HG02852 (cell line): ENCODE results near the gene CCBE1.
"Not testable (repeated sequence)": the region's sequence is repeated elsewhere in the genome, so short reads cannot be mapped to it uniquely, and the experiment has no call there.

Experiments
- ATAC-seq: cut with Tn5 transposase; IDR thresholded peaks from one replicate; pipeline ENCODE4 v1.9.1; 2021; ENCODE audit warnings: mild to moderate bottlenecking, moderate library complexity; ENCODE audit not compliant: unreplicated experiment

Gene CCBE1

GRCh38 chr18:59697236-59697932 is at the start of gene CCBE1:
CCBE1 (minus strand) TSS chr18:59697423.
- ATAC-seq, result no peak

- ATAC-seq, result no peak
These were observed 47.1 kb upstream of the CCBE1 start for GRCh38 chr18:59744271-59744721.

- ATAC-seq, result no peak
These were observed 46.3 kb upstream of the CCBE1 start for GRCh38 chr18:59743566-59743965.

- ATAC-seq, result no peak
These were observed 45.3 kb upstream of the CCBE1 start for GRCh38 chr18:59742325-59743111.

GRCh38 chr18:59740141-59740540 is 42.9 kb upstream of the CCBE1 start:
- no peak for ATAC-seq

- ATAC-seq, result no peak
These were observed 40.6 kb upstream of the CCBE1 start for GRCh38 chr18:59737776-59738300.

- ATAC-seq, result not testable (repeated sequence)
These were observed 40.1 kb upstream of the CCBE1 start for GRCh38 chr18:59737335-59737734.

GRCh38 chr18:59736061-59736460 is 38.8 kb upstream of the CCBE1 start:
- no peak for ATAC-seq

- ATAC-seq, result no peak
These were observed 38.1 kb upstream of the CCBE1 start for GRCh38 chr18:59735269-59735860.

GRCh38 chr18:59733421-59733820 is 36.2 kb upstream of the CCBE1 start:
- ATAC-seq, result no peak

- ATAC-seq, result no peak
These were observed 33.7 kb upstream of the CCBE1 start for GRCh38 chr18:59730896-59731295.

GRCh38 chr18:59729781-59730180 is 32.6 kb upstream of the CCBE1 start:
- ATAC-seq, result no peak

- ATAC-seq, result no peak
These were observed 31.6 kb upstream of the CCBE1 start for GRCh38 chr18:59728816-59729215.

- ATAC-seq, result no peak
These were observed 27.9 kb upstream of the CCBE1 start for GRCh38 chr18:59725142-59725541.

GRCh38 chr18:59724103-59724502 is 26.9 kb upstream of the CCBE1 start:
- no peak for ATAC-seq

- no peak for ATAC-seq
These were observed 24.7 kb upstream of the CCBE1 start for GRCh38 chr18:59721931-59722330.

GRCh38 chr18:59721211-59721610 is 24.0 kb upstream of the CCBE1 start:
- no peak for ATAC-seq

- no peak for ATAC-seq
These were observed 22.4 kb upstream of the CCBE1 start for GRCh38 chr18:59719544-59720181.

- no peak for ATAC-seq
These were observed 21.4 kb upstream of the CCBE1 start for GRCh38 chr18:59718464-59719157.

- ATAC-seq, result no peak
These were observed 20.9 kb upstream of the CCBE1 start for GRCh38 chr18:59718108-59718463.

- no peak for ATAC-seq
These were observed 20.1 kb upstream of the CCBE1 start for GRCh38 chr18:59717291-59717690.
